GM12892 (cell line): ENCODE results near the gene SNX6.

Experiments
- POLR2A ChIP-seq: IDR thresholded peaks from 2 replicates; pipeline ENCODE4 v1.6.1; 2011; ENCODE audit warnings: low read depth, low read length, control low read depth
- POLR2AphosphoS5 ChIP-seq: IDR thresholded peaks from 2 replicates; pipeline ENCODE4 v1.6.1; 2011; ENCODE audit warnings: low read depth, low read length, control low read depth

DNA sequence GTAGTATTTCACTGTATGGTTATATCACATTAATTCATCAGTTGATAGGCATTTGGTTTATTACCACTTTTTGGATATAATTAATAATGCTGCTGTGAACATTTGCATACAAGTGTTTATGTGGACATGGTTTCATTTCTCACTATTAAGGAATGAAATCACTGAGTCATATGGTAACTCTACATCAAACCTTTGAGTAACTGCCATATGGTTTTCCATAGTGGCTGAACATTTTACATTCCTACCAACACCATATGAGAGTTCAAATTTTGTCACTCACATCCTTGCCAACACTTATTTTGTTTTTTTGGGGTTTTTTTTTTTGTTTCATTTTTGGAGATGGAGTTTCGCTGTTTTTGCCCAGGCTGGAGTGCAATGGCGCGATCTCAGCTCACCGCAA lies 60.2 kb downstream of the SNX6 start:
- TF ChIP-seq POLR2A = no peak
- no peak for TF ChIP-seq POLR2AphosphoS5
